ENCODE measurements around the gene VN1R4.

- TF ChIP-seq CTCF (IDR thresholded peaks at IDR 0.05) (no peak), POLR2A (IDR thresholded peaks at IDR 0.05) (no peak)
Observed at GRCh38 chr19:53275480-53275879, 8.0 kb upstream of the VN1R4 start.
